OCI-LY1 (cell line): Measurements from ENCODE around the gene GSG1.

Experiments
- H2AFZ ChIP-seq: fragments of 200-600 bp; sonication (generic), shearing (Covaris generic); 2 replicates; pipeline ENCODE4 v1.6.0; 2014; ENCODE audit warnings: antibody characterized with exemption, mild to moderate bottlenecking, low read length
- H3F3A ChIP-seq: fragments of 200-600 bp; sonication (generic), shearing (Covaris generic); 2 replicates; pipeline ENCODE4 v1.6.0; 2014; ENCODE audit warnings: mild to moderate bottlenecking, antibody characterized with exemption, low read length, moderate library complexity; ENCODE audit not compliant: insufficient read depth
- H3K27ac ChIP-seq: fragments of 200-600 bp; sonication (generic); 2 replicates; pipeline ENCODE4 v1.5.1; 2014; ENCODE audit warnings: low read length, mixed run types, mild to moderate bottlenecking, low read depth; ENCODE audit not compliant: poor library complexity, severe bottlenecking
- H3K27me3 ChIP-seq: fragments of 200-600 bp; sonication (generic); 2 replicates; pipeline ENCODE4 v1.6.0; 2014; ENCODE audit warnings: antibody characterized with exemption, mild to moderate bottlenecking, low read length, moderate library complexity; ENCODE audit not compliant: insufficient read depth
- H3K36me3 ChIP-seq: fragments of 200-600 bp; sonication (generic); 2 replicates; pipeline ENCODE4 v1.6.1; 2014; ENCODE audit warnings: mild to moderate bottlenecking, antibody characterized with exemption, low read length, moderate library complexity, mixed read lengths; ENCODE audit not compliant: insufficient read depth
- H3K4me1 ChIP-seq: fragments of 200-600 bp; sonication (generic); 2 replicates; pipeline ENCODE4 v1.5.1; 2014; ENCODE audit warnings: mild to moderate bottlenecking, low read length, moderate library complexity; ENCODE audit not compliant: insufficient read depth, severe bottlenecking
- H3K4me2 ChIP-seq: fragments of 200-600 bp; sonication (generic), shearing (Covaris generic); 2 replicates; pipeline ENCODE4 v1.6.1; 2014; ENCODE audit warnings: low read length
- H3K4me3 ChIP-seq: fragments of 200-600 bp; sonication (generic); 2 replicates; pipeline ENCODE4 v1.5.1; 2014; ENCODE audit warnings: low read length, low read depth, mild to moderate bottlenecking, mixed read lengths; ENCODE audit not compliant: poor library complexity, severe bottlenecking
- H3K79me2 ChIP-seq: fragments of 200-600 bp; shearing (Covaris generic); 2 replicates; pipeline ENCODE4 v1.6.1; 2016; ENCODE audit warnings: mixed run types, low read length, mixed read lengths; ENCODE audit not compliant: insufficient read depth
- H3K9ac ChIP-seq: fragments of 200-600 bp; sonication (generic), shearing (Covaris generic); 2 replicates; pipeline ENCODE4 v1.6.1; 2014; ENCODE audit warnings: mild to moderate bottlenecking, low read length, mixed read lengths
- H3K9me2 ChIP-seq: fragments of 200-600 bp; sonication (generic), shearing (Covaris generic); 2 replicates; pipeline ENCODE4 v1.6.1; 2014; ENCODE audit warnings: low read depth, mild to moderate bottlenecking, low read length, mixed read lengths
- H3K9me3 ChIP-seq: fragments of 200-600 bp; shearing (Covaris generic); 2 replicates; pipeline ENCODE4 v1.6.1; 2014; ENCODE audit warnings: low read length, mixed read lengths
- H4K20me1 ChIP-seq: fragments of 200-600 bp; sonication (generic), shearing (Covaris generic); 2 replicates; pipeline ENCODE4 v1.6.0; 2016; ENCODE audit warnings: mild to moderate bottlenecking, low read length; ENCODE audit not compliant: insufficient read depth
- EZH2 ChIP-seq: fragments of 200-600 bp; sonication (generic), shearing (Covaris generic); IDR thresholded peaks from 2 replicates; pipeline ENCODE4 v1.8.0; 2017; ENCODE audit warnings: borderline replicate concordance, mixed run types, mild to moderate bottlenecking, antibody characterized with exemption, low read length, moderate library complexity, mixed read lengths
- TF ChIP-seq, protein P1 (sequence below): fragments of 200-600 bp; sonication (generic), shearing (Covaris generic); IDR thresholded peaks from 2 replicates; pipeline ENCODE4 v1.5.1; 2017; ENCODE audit warnings: mild to moderate bottlenecking, antibody characterized with exemption, low read length, moderate library complexity, mixed read lengths

The GSG1 gene

DNA sequence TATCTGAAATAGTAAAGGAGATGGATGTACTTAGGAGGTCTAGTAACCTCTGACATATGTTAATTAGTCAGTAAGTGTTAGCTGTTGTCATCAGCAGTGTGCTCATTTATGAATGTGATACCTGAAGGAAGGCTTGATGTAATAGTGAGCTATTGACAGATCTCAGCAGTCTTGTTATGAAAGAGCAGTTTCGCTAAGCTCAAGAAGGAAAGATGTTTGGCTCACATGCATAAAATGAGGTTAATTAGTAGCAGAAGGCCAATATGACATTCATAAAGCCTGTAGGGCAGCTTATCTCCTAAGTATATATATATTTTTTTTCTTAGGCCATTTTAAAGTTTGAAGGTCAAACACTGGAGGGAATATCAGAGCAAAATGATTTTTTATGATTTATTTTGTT, 56.5 kb downstream of the GSG1 start:
- Histone ChIP-seq H3K27me3 (no peaks in the 10 kb centered on the region), H3K4me1 (peaks cover 11% of the 10 kb centered on the region), H3K36me3 (no peaks in the 10 kb centered on the region), H3K9me2 (no peaks in the 10 kb centered on the region), H3F3A (no peaks in the 10 kb centered on the region), H2AFZ (no peak overlapping the region), H3K4me2 (no peak overlapping the region), H3K9me3 (no peaks in the 10 kb centered on the region), H3K79me2 (no peaks in the 10 kb centered on the region), H4K20me1 (no peaks in the 10 kb centered on the region), H3K4me3 (no peak overlapping the region), H3K27ac (no peak overlapping the region), H3K9ac (no peak overlapping the region)
- TF ChIP-seq EZH2 = no peak
- TF ChIP-seq, protein P1, sequence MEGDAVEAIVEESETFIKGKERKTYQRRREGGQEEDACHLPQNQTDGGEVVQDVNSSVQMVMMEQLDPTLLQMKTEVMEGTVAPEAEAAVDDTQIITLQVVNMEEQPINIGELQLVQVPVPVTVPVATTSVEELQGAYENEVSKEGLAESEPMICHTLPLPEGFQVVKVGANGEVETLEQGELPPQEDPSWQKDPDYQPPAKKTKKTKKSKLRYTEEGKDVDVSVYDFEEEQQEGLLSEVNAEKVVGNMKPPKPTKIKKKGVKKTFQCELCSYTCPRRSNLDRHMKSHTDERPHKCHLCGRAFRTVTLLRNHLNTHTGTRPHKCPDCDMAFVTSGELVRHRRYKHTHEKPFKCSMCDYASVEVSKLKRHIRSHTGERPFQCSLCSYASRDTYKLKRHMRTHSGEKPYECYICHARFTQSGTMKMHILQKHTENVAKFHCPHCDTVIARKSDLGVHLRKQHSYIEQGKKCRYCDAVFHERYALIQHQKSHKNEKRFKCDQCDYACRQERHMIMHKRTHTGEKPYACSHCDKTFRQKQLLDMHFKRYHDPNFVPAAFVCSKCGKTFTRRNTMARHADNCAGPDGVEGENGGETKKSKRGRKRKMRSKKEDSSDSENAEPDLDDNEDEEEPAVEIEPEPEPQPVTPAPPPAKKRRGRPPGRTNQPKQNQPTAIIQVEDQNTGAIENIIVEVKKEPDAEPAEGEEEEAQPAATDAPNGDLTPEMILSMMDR = no peak

DNA sequence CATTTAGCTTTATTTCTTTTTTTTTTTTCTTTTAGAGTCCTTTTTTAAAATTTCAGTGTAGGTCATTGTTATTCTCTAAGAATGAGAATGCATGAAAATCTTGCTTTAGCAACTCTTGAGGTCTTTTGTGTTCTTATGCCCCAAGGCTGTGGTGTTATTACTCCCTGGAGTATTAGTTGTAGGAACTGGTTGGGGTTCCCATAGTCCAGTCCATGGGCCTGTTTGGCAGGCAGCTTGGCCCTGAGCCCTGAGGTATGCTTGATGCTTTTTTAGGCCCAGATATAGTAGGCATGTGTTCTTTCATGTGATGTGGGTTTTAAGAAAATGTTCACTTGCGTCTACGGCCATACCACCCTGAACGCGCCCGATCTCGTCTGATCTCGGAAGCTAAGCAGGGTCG, 57.7 kb downstream of the GSG1 start:
- Histone ChIP-seq H3K4me3 (no peak overlapping the region), H3K9ac (no peak overlapping the region), H3K27ac (no peak overlapping the region), H3K9me2 (no peaks in the 10 kb centered on the region), H3K79me2 (no peaks in the 10 kb centered on the region), H3K4me1 (peaks cover 11% of the 10 kb centered on the region), H3K9me3 (no peaks in the 10 kb centered on the region), H3K36me3 (no peaks in the 10 kb centered on the region), H3K27me3 (no peaks in the 10 kb centered on the region), H4K20me1 (no peaks in the 10 kb centered on the region), H2AFZ (no peak overlapping the region), H3F3A (no peaks in the 10 kb centered on the region), H3K4me2 (no peak overlapping the region)
- TF ChIP-seq, protein P1 = no peak
- no peak for TF ChIP-seq EZH2

GRCh38 chr12:13044906-13045299, 58.6 kb downstream of the GSG1 start:
- no peaks in the 10 kb centered on the region for H3K9me2 ChIP-seq
- H3K9me3 ChIP-seq = no peaks in the 10 kb centered on the region
- peaks cover 11% of the 10 kb centered on the region for H3K4me1 ChIP-seq
- H3K4me2 ChIP-seq = peak overlapping the region; percentile 81
- H3K9ac ChIP-seq = peak overlapping the region; percentile 60; the same call in 1 of the 2 replicates
- H3K4me3 ChIP-seq = peak overlapping the region; percentile 72
- no peaks in the 10 kb centered on the region for H3K36me3 ChIP-seq
- no peaks in the 10 kb centered on the region for H3F3A ChIP-seq
- no peak overlapping the region for H3K27ac ChIP-seq
- no peak overlapping the region for H2AFZ ChIP-seq
- TF ChIP-seq, protein P1 = no peak
- no peak for TF ChIP-seq EZH2
- H3K79me2 ChIP-seq = no peaks in the 10 kb centered on the region
- H4K20me1 ChIP-seq = no peaks in the 10 kb centered on the region
- H3K27me3 ChIP-seq = no peaks in the 10 kb centered on the region
